H9 (cell line): ENCODE measurements around the gene LMBR1. TPM values are rescaled to one million over a fixed set of nuclear protein-coding genes. Genes with fewer than 3 reads are reported as not detected.

ENCODE experiments used
- DNase-seq: peaks from one replicate; pipeline ENCODE4 v3.0.0-alpha.2; 2017
- H2AFZ ChIP-seq: one replicate; pipeline ENCODE4 v1.6.1; 2013; ENCODE audit warnings: mild to moderate bottlenecking, low read length, control low read depth, moderate library complexity
- H2AK5ac ChIP-seq: 2 replicates; pipeline ENCODE4 v1.6.1; 2013; ENCODE audit warnings: low read length, control low read depth, mixed read lengths; ENCODE audit not compliant: insufficient read length
- H2BK120ac ChIP-seq: one replicate; pipeline ENCODE4 v1.6.1; 2013; ENCODE audit warnings: low read depth, mild to moderate bottlenecking, low read length, control low read depth, inconsistent platforms; ENCODE audit not compliant: poor library complexity, severe bottlenecking
- H2BK12ac ChIP-seq: 2 replicates; pipeline ENCODE4 v1.6.1; 2013; ENCODE audit warnings: low read length, control low read depth, mixed read lengths, low read depth; ENCODE audit not compliant: insufficient read length
- H2BK15ac ChIP-seq: 2 replicates; pipeline ENCODE4 v1.6.1; 2013; ENCODE audit warnings: low read depth, low read length, control low read depth
- H2BK20ac ChIP-seq: one replicate; pipeline ENCODE4 v1.6.1; 2013; ENCODE audit warnings: low read depth, mild to moderate bottlenecking, low read length, control low read depth, inconsistent platforms; ENCODE audit not compliant: poor library complexity, severe bottlenecking
- H2BK5ac ChIP-seq: 2 replicates; pipeline ENCODE4 v1.6.1; 2013; ENCODE audit warnings: low read length, control low read depth, mixed read lengths; ENCODE audit not compliant: insufficient read length
- H3K14ac ChIP-seq: 2 replicates; pipeline ENCODE4 v1.6.1; 2013; ENCODE audit warnings: low read length, control low read depth; ENCODE audit not compliant: insufficient read depth
- H3K18ac ChIP-seq: 2 replicates; pipeline ENCODE4 v1.6.1; 2013; ENCODE audit warnings: low read depth, mild to moderate bottlenecking, mixed read lengths, low read length, control low read depth; ENCODE audit not compliant: insufficient read length
- H3K23ac ChIP-seq: 2 replicates; pipeline ENCODE4 v1.6.1; 2013; ENCODE audit warnings: low read length, control low read depth, mixed read lengths, low read depth; ENCODE audit not compliant: insufficient read length
- H3K23me2 ChIP-seq: 2 replicates; pipeline ENCODE4 v1.6.1; 2013; ENCODE audit warnings: low read depth, mild to moderate bottlenecking, mixed read lengths, low read length, control low read depth; ENCODE audit not compliant: insufficient read length, poor library complexity, severe bottlenecking
- H3K27ac ChIP-seq: 2 replicates; pipeline ENCODE4 v1.5.1; 2013; ENCODE audit warnings: low read length, control low read depth, mixed read lengths, low read depth; ENCODE audit not compliant: insufficient read length
- H3K27me3 ChIP-seq: 2 replicates; pipeline ENCODE4 v1.6.1; 2013; ENCODE audit warnings: low read length, control low read depth, inconsistent platforms; ENCODE audit not compliant: insufficient read depth
- H3K4ac ChIP-seq: 2 replicates; pipeline ENCODE4 v1.6.1; 2013; ENCODE audit warnings: low read depth, mild to moderate bottlenecking, control low read depth, inconsistent platforms, low read length, moderate library complexity
- H3K4me1 ChIP-seq: 2 replicates; pipeline ENCODE4 v1.6.1; 2013; ENCODE audit warnings: low read length, control low read depth, inconsistent platforms; ENCODE audit not compliant: insufficient read depth
- H3K4me2 ChIP-seq: 2 replicates; pipeline ENCODE4 v1.6.1; 2013; ENCODE audit warnings: low read length, control low read depth, mixed read lengths; ENCODE audit not compliant: insufficient read length, insufficient read depth
- H3K56ac ChIP-seq: 2 replicates; pipeline ENCODE4 v1.6.1; 2013; ENCODE audit warnings: low read depth, mild to moderate bottlenecking, mixed read lengths, low read length, control low read depth; ENCODE audit not compliant: insufficient read length
- H3K79me1 ChIP-seq: 2 replicates; pipeline ENCODE4 v1.6.1; 2013; ENCODE audit warnings: low read depth, mild to moderate bottlenecking, moderate library complexity, low read length, control low read depth, inconsistent platforms; ENCODE audit not compliant: insufficient read depth, poor library complexity, severe bottlenecking
- H3K79me2 ChIP-seq: 2 replicates; pipeline ENCODE4 v1.6.1; 2013; ENCODE audit warnings: low read length, control low read depth, inconsistent platforms; ENCODE audit not compliant: insufficient read depth
- H3K9ac ChIP-seq: 2 replicates; pipeline ENCODE4 v1.6.1; 2013; ENCODE audit warnings: low read length, control low read depth, mixed read lengths; ENCODE audit not compliant: insufficient read length; ENCODE audit errors: extremely low read depth
- H3K9me3 ChIP-seq: one replicate; pipeline ENCODE4 v1.6.1; 2013; ENCODE audit warnings: low read depth, low read length, inconsistent platforms; ENCODE audit not compliant: control insufficient read depth
- H3T11ph ChIP-seq: one replicate; pipeline ENCODE4 v1.6.1; 2013; ENCODE audit warnings: mild to moderate bottlenecking, low read length, control low read depth, inconsistent platforms
- H4K20me1 ChIP-seq: one replicate; pipeline ENCODE4 v1.6.1; 2013; ENCODE audit not compliant: control insufficient read depth, insufficient read length, insufficient read depth
- H4K5ac ChIP-seq: 2 replicates; pipeline ENCODE4 v1.6.1; 2013; ENCODE audit warnings: low read depth, mild to moderate bottlenecking, mixed read lengths, low read length, control low read depth; ENCODE audit not compliant: insufficient read length
- H4K8ac ChIP-seq: replicated peaks from 2 replicates; pipeline ENCODE4 v1.6.1; 2013; ENCODE audit warnings: low read length, control low read depth, mixed read lengths, low read depth; ENCODE audit not compliant: insufficient read length
- H4K91ac ChIP-seq: 2 replicates; pipeline ENCODE4 v1.6.1; 2013; ENCODE audit warnings: low read depth, mild to moderate bottlenecking, moderate library complexity, mixed read lengths, low read length, control low read depth; ENCODE audit not compliant: insufficient read length
- H3K27ac Mint-ChIP-seq, 3 experiments: 2 replicates in 2 of 3; 3 replicates in 1 of 3; pipeline ENCODE4 v1.8.0; 2020 to 2021; ENCODE audit warnings: mixed read lengths in 3 of 3, mild to moderate bottlenecking in 1 of 3, moderate library complexity in 1 of 3
- H3K27me3 Mint-ChIP-seq: 2 replicates; pipeline ENCODE4 v1.8.0; 2021; ENCODE audit warnings: low read depth, mild to moderate bottlenecking, moderate library complexity, mixed read lengths
- H3K36me3 Mint-ChIP-seq, 3 experiments: 2 replicates in 2 of 3; 3 replicates in 1 of 3; pipeline ENCODE4 v1.8.0; 2020 to 2021; ENCODE audit warnings: low read depth in 3 of 3, mixed read lengths in 3 of 3; ENCODE audit not compliant: insufficient read depth in 1 of 3
- H3K4me1 Mint-ChIP-seq, 2 experiments: 2 replicates each; pipeline ENCODE4 v1.8.0; 2020; ENCODE audit warnings: mixed read lengths in 2 of 2
- H3K4me3 Mint-ChIP-seq, 2 experiments: 2 replicates in 1 of 2; 3 replicates in 1 of 2; pipeline ENCODE4 v1.8.0; 2020 to 2021; ENCODE audit warnings: mild to moderate bottlenecking in 2 of 2, mixed read lengths in 2 of 2, moderate library complexity in 1 of 2
- H3K9me3 Mint-ChIP-seq, 2 experiments: 2 replicates in 1 of 2; 3 replicates in 1 of 2; pipeline ENCODE4 v1.8.0; 2020; ENCODE audit warnings: mild to moderate bottlenecking in 2 of 2, mixed read lengths in 2 of 2, moderate library complexity in 1 of 2
- CTCF ChIP-seq: fragments of 200-600 bp; sonication (generic); conservative IDR thresholded peaks from 3 replicates; pipeline ENCODE4 v1.8.0; 2021; ENCODE audit warnings: antibody characterized with exemption, mild to moderate bottlenecking
- WGBS: extraction: QIAGEN DNeasy Blood & Tissue Kit; methylation state at CpG from one replicate; pipeline ENCODE4 v1.1.7; 2013; ENCODE audit warnings: missing lambda C conversion rate, low lambda C conversion rate, mixed read lengths; ENCODE audit not compliant: insufficient read length; ENCODE audit errors: extremely low coverage; 5-methylcytosine and 5-hydroxymethylcytosine counted together
- total RNA-seq: library from RNA; stranded (reverse); gene quantifications from 2 replicates; pipeline ENCODE4 v1.2.1, GENCODE V29; 2021

LMBR1 gene
- total RNA-seq, 1 experiment from 2014 or later: 62.3 TPM

- Histone ChIP-seq H4K8ac (no peak overlapping the region), H3K79me2 (peaks cover 3% of the 10 kb centered on the region; the same call in 1 of the 2 replicates), H3K23me2 (no peaks in the 10 kb centered on the region), H2AFZ (no peak overlapping the region), H2BK5ac (no peak overlapping the region), H2BK120ac (no peak overlapping the region), H3T11ph (no peak overlapping the region), H4K5ac (no peak overlapping the region), H3K9me3 (no peaks in the 10 kb centered on the region), H2AK5ac (no peak overlapping the region), H3K18ac (no peak overlapping the region), H4K91ac (no peak overlapping the region), H3K27ac (no peak overlapping the region), H2BK15ac (no peak overlapping the region), H4K20me1 (no peaks in the 10 kb centered on the region), H3K4me2 (no peak overlapping the region), H3K56ac (no peak overlapping the region), H3K4me1 (no peaks in the 10 kb centered on the region), H3K23ac (no peak overlapping the region), H3K9ac (no peak overlapping the region), H3K79me1 (no peaks in the 10 kb centered on the region), H3K27me3 (no peaks in the 10 kb centered on the region), H2BK20ac (no peak overlapping the region), H2BK12ac (no peak overlapping the region), H3K4ac (no peak overlapping the region), H3K14ac (no peak overlapping the region)
- no peak for TF ChIP-seq CTCF
- DNase-seq: no peak
- Mint-ChIP-seq H3K4me1 (no peaks in the 10 kb centered on the region; a peak in 2 of 4 replicates), H3K27me3 (no peaks in the 10 kb centered on the region), H3K27ac (no peak overlapping the region), H3K9me3 (no peaks in the 10 kb centered on the region), H3K4me3 (no peak overlapping the region), H3K36me3 (peaks cover 5 to 14% (median 8%) of the 10 kb centered on the region in 3 experiments; a peak in 6 of 7 replicates)
- WGBS: no CpG with 5 or more reads among the region's 3 CpGs
These were observed 56.5 kb downstream of the LMBR1 start for GRCh38 chr7:156836443-156836842.
